DMS79 (cell line): ENCODE measurements around the gene DGKH.

Experiments
- DNase-seq: peaks from one replicate; lab custom pipeline; 2025; lab: John Stamatoyannopoulos, UW

Gene DGKH

GRCh38 chr13:42039946-42040729, 8.3 kb upstream of the DGKH start:
- peak; percentile 41 for DNase-seq

GRCh38 chr13:42040730-42041010, 7.8 kb upstream of the DGKH start:
- DNase-seq = no peak

- DNase-seq = no peak
Observed at GRCh38 chr13:42041011-42041683, 7.3 kb upstream of the DGKH start.

GRCh38 chr13:42041684-42042035, 6.8 kb upstream of the DGKH start:
- no peak for DNase-seq

- DNase-seq = no peak
Observed at GRCh38 chr13:42043676-42044075, 4.8 kb upstream of the DGKH start.

GRCh38 chr13:42046448-42046847, 2.0 kb upstream of the DGKH start:
- no peak for DNase-seq

- peak; percentile 33 for DNase-seq
Observed at GRCh38 chr13:42047561-42048341, 697 bp upstream of the DGKH start.

- DNase-seq = peak; percentile 22
Observed at GRCh38 chr13:42048684-42049453, 421 bp downstream of the DGKH start.

GRCh38 chr13:42049454-42049813, 986 bp downstream of the DGKH start:
- no peak for DNase-seq

- no peak for DNase-seq
Observed at GRCh38 chr13:42054798-42055499, 6.5 kb downstream of the DGKH start.

- DNase-seq = no peak
Observed at GRCh38 chr13:42055500-42056085, 7.1 kb downstream of the DGKH start.

- DNase-seq = no peak
Observed at GRCh38 chr13:42056146-42056545, 7.7 kb downstream of the DGKH start.

GRCh38 chr13:42056583-42056982, 8.1 kb downstream of the DGKH start:
- DNase-seq = no peak

GRCh38 chr13:42057918-42058530, 9.6 kb downstream of the DGKH start:
- no peak for DNase-seq

GRCh38 chr13:42061943-42062342, 13.5 kb downstream of the DGKH start:
- DNase-seq = no peak

GRCh38 chr13:42063105-42063504, 14.7 kb downstream of the DGKH start:
- DNase-seq = no peak

- no peak for DNase-seq
Observed at GRCh38 chr13:42064259-42064658, 15.8 kb downstream of the DGKH start.

- no peak for DNase-seq
Observed at GRCh38 chr13:42064966-42065365, 16.5 kb downstream of the DGKH start.

- DNase-seq = no peak
Observed at GRCh38 chr13:42065414-42065813, 17.0 kb downstream of the DGKH start.

- DNase-seq = no peak
Observed at GRCh38 chr13:42066542-42066941, 18.1 kb downstream of the DGKH start.

GRCh38 chr13:42068886-42069285, 20.4 kb downstream of the DGKH start:
- no peak for DNase-seq
